HG03095 (cell line): ENCODE data around the gene HSP90B1.

ENCODE experiments used
- ATAC-seq: cut with Tn5 transposase; IDR thresholded peaks from one replicate; pipeline ENCODE4 v1.9.1; 2021; ENCODE audit warnings: moderate library complexity; ENCODE audit not compliant: unreplicated experiment

Gene HSP90B1

GRCh38 chr12:103969391-103969790, 39.2 kb downstream of the HSP90B1 start:
- ATAC-seq, result no peak

GRCh38 chr12:103973909-103974308, 43.7 kb downstream of the HSP90B1 start:
- ATAC-seq, result no peak

GRCh38 chr12:103975368-103975767, 45.2 kb downstream of the HSP90B1 start:
- ATAC-seq, result no peak

- ATAC-seq, result no peak
These were observed 48.3 kb downstream of the HSP90B1 start for GRCh38 chr12:103978384-103978982.

GRCh38 chr12:103986829-103987228, 56.6 kb downstream of the HSP90B1 start:
- ATAC-seq, result no peak

GRCh38 chr12:103994235-103994634, 64.0 kb downstream of the HSP90B1 start:
- ATAC-seq, result no peak

GRCh38 chr12:103996595-103996994, 66.4 kb downstream of the HSP90B1 start:
- no peak for ATAC-seq

GRCh38 chr12:103997286-103997900, 67.2 kb downstream of the HSP90B1 start:
- no peak for ATAC-seq
